Measurements from ENCODE around the gene DGCR6L.
"Not testable (repeated sequence)": the region's sequence is repeated elsewhere in the genome, so short reads cannot be mapped to it uniquely, and the experiment has no call there.

DNA sequence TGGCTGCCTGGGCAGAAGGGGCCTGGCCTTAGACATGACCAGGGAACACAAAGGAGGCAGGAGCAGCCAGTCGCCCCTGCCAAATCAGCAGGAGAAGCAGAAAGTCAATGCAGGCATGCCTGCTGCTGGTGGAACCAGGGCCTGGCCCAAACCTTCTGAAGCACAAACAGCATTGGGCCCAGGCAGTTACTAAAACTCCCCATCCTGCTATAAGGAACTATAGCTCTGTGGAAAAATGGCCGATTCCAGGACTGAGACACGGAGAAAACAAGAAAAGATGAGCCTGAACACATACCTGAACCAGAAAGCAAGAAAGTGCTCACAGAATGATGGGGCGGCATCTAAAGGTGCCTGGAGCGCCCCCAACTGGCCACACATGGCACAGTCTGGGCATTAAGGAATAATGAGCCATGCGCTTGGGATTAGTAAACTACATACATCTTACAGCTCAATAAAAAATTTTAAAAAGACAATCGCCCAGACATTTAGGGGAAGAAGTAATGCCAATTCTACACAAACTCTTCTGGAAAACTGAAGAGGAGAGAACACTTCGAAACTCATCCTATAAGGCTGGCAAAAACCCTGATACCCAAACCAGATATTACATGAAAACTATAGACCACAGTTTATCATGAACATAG lies 2.3 kb downstream of the DGCR6L start:
- peak; percentile 59 for TF ChIP-seq CTCF (IDR thresholded peaks at IDR 0.05; ENCODE audit: borderline replicate concordance, extremely low read depth, low read length, poor library complexity, severe bottlenecking)
- not testable (repeated sequence) for TF ChIP-seq EZH2 (IDR thresholded peaks at IDR 0.05; ENCODE audit: borderline replicate concordance, low read depth, low read length, severe bottlenecking)
